Activated B cell treated with CpG ODN at 0.5 μM for 24 hours (primary cell): ENCODE measurements around the gene TRIM72. TPM values are rescaled to one million over a fixed set of nuclear protein-coding genes. Genes with fewer than 3 reads are reported as not detected.

ENCODE experiments used
- ATAC-seq: fragments of 200-7000 bp; cut with Tn5 transposase; one replicate; pipeline ENCODE4 v1.10.0; 2021; ENCODE audit warnings: low read depth, mild to moderate bottlenecking, moderate library complexity
- CTCF ChIA-PET: fragments of 350-600 bp; sonication (Branson Sonifier 250); formaldehyde crosslinking; loops from one replicate; lab custom pipeline; 2021; ENCODE audit warnings: antibody characterized with exemption; lab: Charles Lee
- POLR2A ChIA-PET: fragments of 350-600 bp; sonication (Branson Sonifier 250); formaldehyde crosslinking; loops from one replicate; lab custom pipeline; 2021; ENCODE audit warnings: antibody characterized with exemption; lab: Charles Lee
- DNase-seq: peaks from one replicate; pipeline ENCODE4 v3.0.0; 2022
- H3K27ac Mint-ChIP-seq: one replicate; pipeline ENCODE4 v1.8.0; 2020; ENCODE audit warnings: mixed read lengths
- H3K27me3 Mint-ChIP-seq: one replicate; pipeline ENCODE4 v1.8.0; 2021; ENCODE audit warnings: mixed read lengths
- H3K36me3 Mint-ChIP-seq: one replicate; pipeline ENCODE4 v1.8.0; 2021; ENCODE audit warnings: low read depth, mixed read lengths
- H3K4me1 Mint-ChIP-seq: one replicate; pipeline ENCODE4 v1.8.0; 2021; ENCODE audit warnings: mixed read lengths
- H3K4me3 Mint-ChIP-seq: one replicate; pipeline ENCODE4 v1.8.0; 2020; ENCODE audit warnings: mild to moderate bottlenecking, mixed read lengths
- H3K9me3 Mint-ChIP-seq: one replicate; pipeline ENCODE4 v1.8.0; 2020; ENCODE audit warnings: mixed read lengths
- intact Hi-C: fragments of 100-400 bp; cut with micrococcal nuclease; formaldehyde crosslinking; loops from one replicate; pipeline ENCODE4 v1.15.1; 2024
- total RNA-seq: library from RNA; stranded (reverse); gene quantifications from 2 replicates; pipeline ENCODE4 v1.2.3, GENCODE V29; 2022
- TF ChIP-seq, protein P1 (sequence below): fragments of 200-600 bp; IDR thresholded peaks from one replicate; pipeline ENCODE4 v1.8.0; 2022; ENCODE audit warnings: antibody characterized with exemption, mild to moderate bottlenecking

Gene TRIM72
- total RNA-seq, 1 donor from 2014 or later, result 0.16 TPM

DNA sequence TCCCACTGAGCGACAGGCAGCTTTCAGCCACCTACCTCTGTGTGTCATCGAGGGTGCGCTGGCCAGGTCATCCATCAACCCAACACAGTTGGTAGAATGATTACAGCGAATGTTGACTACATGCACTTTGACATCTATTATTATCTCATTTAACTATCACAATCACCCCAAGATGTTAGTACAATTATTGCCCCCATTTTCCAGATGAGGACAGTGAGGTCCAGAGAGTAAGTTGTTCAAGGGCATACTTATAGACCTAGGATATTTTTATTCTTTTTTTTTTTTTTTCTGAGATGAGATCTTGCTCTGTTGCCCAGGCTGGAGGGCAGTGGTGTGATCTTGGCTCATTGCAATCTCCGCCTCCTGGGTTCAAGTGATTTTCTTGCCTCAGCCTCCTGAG lies 37.5 kb downstream of the TRIM72 start:
- no peaks in the 10 kb centered on the region for H3K36me3 Mint-ChIP-seq
- ATAC-seq (no peak), DNase-seq (no peak)
- intact Hi-C loops, result no loop called here
- TF ChIP-seq, protein P1, sequence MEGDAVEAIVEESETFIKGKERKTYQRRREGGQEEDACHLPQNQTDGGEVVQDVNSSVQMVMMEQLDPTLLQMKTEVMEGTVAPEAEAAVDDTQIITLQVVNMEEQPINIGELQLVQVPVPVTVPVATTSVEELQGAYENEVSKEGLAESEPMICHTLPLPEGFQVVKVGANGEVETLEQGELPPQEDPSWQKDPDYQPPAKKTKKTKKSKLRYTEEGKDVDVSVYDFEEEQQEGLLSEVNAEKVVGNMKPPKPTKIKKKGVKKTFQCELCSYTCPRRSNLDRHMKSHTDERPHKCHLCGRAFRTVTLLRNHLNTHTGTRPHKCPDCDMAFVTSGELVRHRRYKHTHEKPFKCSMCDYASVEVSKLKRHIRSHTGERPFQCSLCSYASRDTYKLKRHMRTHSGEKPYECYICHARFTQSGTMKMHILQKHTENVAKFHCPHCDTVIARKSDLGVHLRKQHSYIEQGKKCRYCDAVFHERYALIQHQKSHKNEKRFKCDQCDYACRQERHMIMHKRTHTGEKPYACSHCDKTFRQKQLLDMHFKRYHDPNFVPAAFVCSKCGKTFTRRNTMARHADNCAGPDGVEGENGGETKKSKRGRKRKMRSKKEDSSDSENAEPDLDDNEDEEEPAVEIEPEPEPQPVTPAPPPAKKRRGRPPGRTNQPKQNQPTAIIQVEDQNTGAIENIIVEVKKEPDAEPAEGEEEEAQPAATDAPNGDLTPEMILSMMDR, result no peak
- H3K4me1 Mint-ChIP-seq, result peaks cover 12% of the 10 kb centered on the region
- no peaks in the 10 kb centered on the region for H3K9me3 Mint-ChIP-seq
- H3K27ac Mint-ChIP-seq, result no peak overlapping the region
- POLR2A ChIA-PET, result no interaction called here
- H3K27me3 Mint-ChIP-seq, result no peaks in the 10 kb centered on the region
- H3K4me3 Mint-ChIP-seq, result no peak overlapping the region
- CTCF ChIA-PET, result no interaction called here

DNA sequence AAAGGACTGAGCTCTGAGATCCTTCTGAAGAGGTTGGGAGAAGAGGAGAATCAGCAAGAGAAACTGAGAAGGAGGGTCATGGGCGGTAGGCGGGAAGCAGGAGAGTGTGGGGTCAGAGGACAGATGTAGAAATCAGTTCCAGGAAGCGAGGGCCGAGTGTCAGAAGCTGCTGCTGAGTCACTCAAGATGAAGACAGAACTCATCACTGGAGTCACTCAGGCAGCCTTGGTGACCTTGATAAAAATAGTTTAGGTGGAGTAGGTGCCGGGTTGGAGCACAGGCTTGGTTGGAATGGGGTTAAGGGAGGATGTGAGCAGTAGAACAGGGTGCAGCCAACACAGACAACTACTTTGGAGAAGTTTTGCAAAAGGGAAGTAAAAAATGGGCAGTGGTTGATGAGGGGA lies 39.7 kb downstream of the TRIM72 start:
- TF ChIP-seq, protein P1, result no peak
- Mint-ChIP-seq H3K4me3 (no peak overlapping the region), H3K4me1 (peaks cover 16% of the 10 kb centered on the region), H3K27ac (peak overlapping the region; percentile 13), H3K36me3 (no peaks in the 10 kb centered on the region), H3K27me3 (no peaks in the 10 kb centered on the region), H3K9me3 (no peaks in the 10 kb centered on the region)
- ATAC-seq (peak; percentile 28), DNase-seq (no peak)
- intact Hi-C loops, result no loop called here
- CTCF ChIA-PET, result interaction anchor here (0.6 kb wide), 1 partner anchor 81 kb away, joined by 5 read pairs; no protein-coding TSS in a partner anchor
- POLR2A ChIA-PET, result interaction anchor here (0.6 to 1.1 kb wide), 3 partner anchors 9 to 73 kb away, joined by 3 to 4 read pairs (median 3); partner anchors contain the start of gene FUS

DNA sequence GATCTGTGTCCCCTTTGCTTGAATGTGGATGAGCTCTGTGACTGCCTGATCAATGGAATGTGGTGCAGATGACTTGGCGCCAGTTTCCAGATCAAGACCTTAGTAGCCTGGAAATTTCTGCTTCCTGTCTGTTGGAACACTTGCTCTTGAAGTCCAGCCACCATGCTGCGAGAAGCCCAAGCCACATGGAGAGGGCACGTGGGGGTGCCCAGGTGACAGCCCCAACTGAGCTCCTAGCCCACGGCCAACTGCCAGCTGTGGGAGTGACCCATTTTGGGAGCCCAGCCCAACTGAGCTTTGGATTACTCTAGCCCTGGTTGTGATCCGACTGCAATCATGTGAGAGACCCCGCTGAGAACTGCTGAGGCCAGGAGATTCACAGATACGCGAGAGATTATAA lies 42.5 kb downstream of the TRIM72 start:
- H3K9me3 Mint-ChIP-seq, result no peaks in the 10 kb centered on the region
- no peak overlapping the region for H3K27ac Mint-ChIP-seq
- intact Hi-C loops, result loop anchor here (5.0 kb wide), 2 partner anchors 39 to 54 kb away; partner anchors contain the start of genes PYCARD and PYDC1
- H3K4me1 Mint-ChIP-seq, result peaks cover 41% of the 10 kb centered on the region
- no peaks in the 10 kb centered on the region for H3K36me3 Mint-ChIP-seq
- ATAC-seq (no peak), DNase-seq (no peak)
- CTCF ChIA-PET, result no interaction called here
- no peaks in the 10 kb centered on the region for H3K27me3 Mint-ChIP-seq
- POLR2A ChIA-PET, result interaction anchor here (0.5 to 2.0 kb wide), 2 partner anchors 76 to 82 kb away, joined by 4 to 12 read pairs; partner anchors contain the start of gene FUS
- no peak overlapping the region for H3K4me3 Mint-ChIP-seq
- TF ChIP-seq, protein P1, result no peak

DNA sequence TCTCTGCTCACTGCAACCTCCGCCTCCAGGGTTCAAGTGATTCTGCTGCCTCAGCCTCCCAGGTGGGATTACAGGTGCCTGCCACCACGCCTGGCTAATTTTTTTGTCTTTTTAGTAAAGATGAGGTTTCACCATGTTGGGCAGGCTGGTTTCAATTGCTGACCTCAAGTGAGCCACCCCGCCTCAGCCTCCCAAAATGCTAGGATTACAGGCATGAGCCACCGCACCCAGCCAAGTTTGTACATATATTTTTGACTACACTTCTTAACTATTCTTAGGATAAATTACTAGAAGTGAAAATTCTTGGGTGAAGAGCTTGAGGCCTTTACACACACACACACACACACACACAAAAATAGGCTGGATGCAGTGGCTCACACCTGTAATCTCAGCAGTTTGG lies 44.4 kb downstream of the TRIM72 start:
- H3K4me3 Mint-ChIP-seq, result no peak overlapping the region
- POLR2A ChIA-PET, result interaction anchor here (0.7 to 3.1 kb wide), 4 partner anchors 10 to 78 kb away, joined by 4 to 19 read pairs (median 10); partner anchors contain the start of genes FUS and PYCARD
- H3K4me1 Mint-ChIP-seq, result peaks cover 59% of the 10 kb centered on the region

More for the DNA sequence above, 44.4 kb downstream of the TRIM72 start:
- intact Hi-C loops, result loop anchor here (5.0 kb wide), 2 partner anchors 41 to 56 kb away; partner anchors contain the start of genes PYCARD and PYDC1
- CTCF ChIA-PET, result interaction anchor here (1.2 kb wide), 1 partner anchor 124 kb away, joined by 4 read pairs; no protein-coding TSS in a partner anchor
- no peaks in the 10 kb centered on the region for H3K9me3 Mint-ChIP-seq
- ATAC-seq (no peak), DNase-seq (no peak)
- no peaks in the 10 kb centered on the region for H3K27me3 Mint-ChIP-seq
- no peaks in the 10 kb centered on the region for H3K36me3 Mint-ChIP-seq
- H3K27ac Mint-ChIP-seq, result no peak overlapping the region
- TF ChIP-seq, protein P1, result no peak
